ENCODE measurements around the gene DHRS3. TPM values are rescaled to one million over a fixed set of nuclear protein-coding genes. Genes with fewer than 3 reads are reported as not detected.

DHRS3 gene
- polyA plus RNA-seq, 1 of the 3 experiments (the other 2 are of a cell fraction): 44.8 TPM

DNA sequence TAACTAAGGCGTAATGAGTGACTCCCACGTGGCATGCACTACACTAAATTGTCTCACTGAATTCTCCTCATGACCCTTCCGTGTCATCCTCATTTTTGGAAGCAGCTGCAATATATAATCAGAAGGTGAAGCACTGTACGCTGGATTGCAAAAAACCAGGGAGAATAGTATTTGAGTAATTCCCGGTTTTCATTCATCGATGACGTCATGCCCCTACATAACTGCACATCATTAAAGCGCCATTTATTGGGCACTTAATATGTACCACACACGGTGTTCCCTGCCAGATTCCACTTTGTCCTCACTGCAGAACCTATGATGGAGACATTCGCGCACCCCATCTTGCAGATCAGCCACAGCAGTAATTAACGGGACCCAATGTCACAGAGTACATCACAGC is 41.0 kb downstream of the DHRS3 start:
- no peaks in the 10 kb centered on the region for H4K20me1 ChIP-seq (ENCODE audit: insufficient read depth)
- H3K4me3 ChIP-seq (ENCODE audit: low read depth in 2 of 2, low read length in 1 of 2): no peak overlapping the region
- H3K27me3 ChIP-seq (ENCODE audit: insufficient read depth): no peaks in the 10 kb centered on the region
- H2AFZ ChIP-seq (ENCODE audit: low read depth): no peak overlapping the region
- H3K79me2 ChIP-seq (ENCODE audit: insufficient read depth): no peaks in the 10 kb centered on the region
- TF ChIP-seq TEAD4 (IDR thresholded peaks at IDR 0.05; ENCODE audit: borderline replicate concordance, insufficient read depth) (no peak), EZH2phosphoT487 (IDR thresholded peaks at IDR 0.05; ENCODE audit: borderline replicate concordance, low read depth) (no peak), SIN3A (IDR thresholded peaks at IDR 0.05; ENCODE audit: borderline replicate concordance, low read depth, low read length) (no peak), ZBTB33 (IDR thresholded peaks at IDR 0.05; ENCODE audit: borderline replicate concordance, low read depth) (no peak), MEF2A (IDR thresholded peaks at IDR 0.05; ENCODE audit: borderline replicate concordance, low read depth) (no peak), FOXM1 (IDR thresholded peaks at IDR 0.05; ENCODE audit: low read depth) (no peak), GABPA (IDR thresholded peaks at IDR 0.05; ENCODE audit: low read depth) (no peak), JUND (IDR thresholded peaks at IDR 0.05) (no peak), RAD21 (IDR thresholded peaks at IDR 0.05; ENCODE audit: low read length) (no peak), TAF1 (IDR thresholded peaks at IDR 0.05; ENCODE audit: borderline replicate concordance, low read depth, low read length) (no peak)
- TF ChIP-seq, protein P1, sequence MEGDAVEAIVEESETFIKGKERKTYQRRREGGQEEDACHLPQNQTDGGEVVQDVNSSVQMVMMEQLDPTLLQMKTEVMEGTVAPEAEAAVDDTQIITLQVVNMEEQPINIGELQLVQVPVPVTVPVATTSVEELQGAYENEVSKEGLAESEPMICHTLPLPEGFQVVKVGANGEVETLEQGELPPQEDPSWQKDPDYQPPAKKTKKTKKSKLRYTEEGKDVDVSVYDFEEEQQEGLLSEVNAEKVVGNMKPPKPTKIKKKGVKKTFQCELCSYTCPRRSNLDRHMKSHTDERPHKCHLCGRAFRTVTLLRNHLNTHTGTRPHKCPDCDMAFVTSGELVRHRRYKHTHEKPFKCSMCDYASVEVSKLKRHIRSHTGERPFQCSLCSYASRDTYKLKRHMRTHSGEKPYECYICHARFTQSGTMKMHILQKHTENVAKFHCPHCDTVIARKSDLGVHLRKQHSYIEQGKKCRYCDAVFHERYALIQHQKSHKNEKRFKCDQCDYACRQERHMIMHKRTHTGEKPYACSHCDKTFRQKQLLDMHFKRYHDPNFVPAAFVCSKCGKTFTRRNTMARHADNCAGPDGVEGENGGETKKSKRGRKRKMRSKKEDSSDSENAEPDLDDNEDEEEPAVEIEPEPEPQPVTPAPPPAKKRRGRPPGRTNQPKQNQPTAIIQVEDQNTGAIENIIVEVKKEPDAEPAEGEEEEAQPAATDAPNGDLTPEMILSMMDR (IDR thresholded peaks at IDR 0.05): no peak
- no peak overlapping the region for H3K9ac ChIP-seq
- CTCF ChIA-PET: interaction anchor here (1.5 kb wide), 1 partner anchor 9 kb away, joined by 4 read pairs; no protein-coding TSS in a partner anchor
- peaks cover 0 to 14% of the 10 kb centered on the region in 2 experiments for H3K36me3 ChIP-seq (replicated peaks in 1 of 2; ENCODE audit: control insufficient read depth in 1 of 2, insufficient read depth in 2 of 2, low read length in 1 of 2)
- no peak for DNase-seq
- no peak overlapping the region for H3K4me2 ChIP-seq
- 85% methylated on average over 12 of the region's 12 CpGs for WGBS (ENCODE audit: low lambda C conversion rate)
- H3K9me2 ChIP-seq: no peaks in the 10 kb centered on the region
- H3K4me1 ChIP-seq (ENCODE audit: control insufficient read depth in 1 of 2, insufficient read depth in 2 of 2, low read depth in 1 of 2, low read length in 1 of 2): peaks cover 5 to 6% of the 10 kb centered on the region in 2 experiments; a peak in 2 of 4 replicates
- H3K27ac ChIP-seq (ENCODE audit: low read depth in 2 of 2, low read length in 1 of 2): no peak overlapping the region
- H3F3A ChIP-seq (replicated peaks; ENCODE audit: insufficient read depth): peaks cover 5% of the 10 kb centered on the region
- POLR2A ChIA-PET: no interaction called here
- H3K9me3 ChIP-seq: no peaks in the 10 kb centered on the region

- H3K4me2 ChIP-seq: no peak overlapping the region
- no peak for DNase-seq
- POLR2A ChIA-PET: no interaction called here
Measured at GRCh38 chr1:12574757-12575139, 43.3 kb downstream of the DHRS3 start.

More at GRCh38 chr1:12574757-12575139, 43.3 kb downstream of the DHRS3 start:
- H4K20me1 ChIP-seq (ENCODE audit: insufficient read depth): no peaks in the 10 kb centered on the region
- no peaks in the 10 kb centered on the region for H3K9me3 ChIP-seq
- H3K9ac ChIP-seq: no peak overlapping the region
- CTCF ChIA-PET: no interaction called here
- no peaks in the 10 kb centered on the region for H3K9me2 ChIP-seq
- H3K27ac ChIP-seq (ENCODE audit: low read depth in 2 of 2, low read length in 1 of 2): no peak overlapping the region
- no peaks in the 10 kb centered on the region for H3K27me3 ChIP-seq (ENCODE audit: insufficient read depth)
- H3K79me2 ChIP-seq (ENCODE audit: insufficient read depth): no peaks in the 10 kb centered on the region
- TF ChIP-seq GABPA (IDR thresholded peaks at IDR 0.05; ENCODE audit: low read depth) (no peak), FOSL2 (IDR thresholded peaks at IDR 0.05; ENCODE audit: borderline replicate concordance, low read depth) (no peak)
- no peak overlapping the region for H2AFZ ChIP-seq (ENCODE audit: low read depth)
- H3K4me3 ChIP-seq (ENCODE audit: low read depth in 2 of 2, low read length in 1 of 2): no peak overlapping the region
- H3K36me3 ChIP-seq (replicated peaks in 1 of 2; ENCODE audit: control insufficient read depth in 1 of 2, insufficient read depth in 2 of 2, low read length in 1 of 2): peaks cover 0 to 19% of the 10 kb centered on the region in 2 experiments
- peaks cover 5% of the 10 kb centered on the region for H3F3A ChIP-seq (replicated peaks; ENCODE audit: insufficient read depth)
- peaks cover 0 to 6% of the 10 kb centered on the region in 2 experiments; a peak in 1 of 4 replicates for H3K4me1 ChIP-seq (ENCODE audit: control insufficient read depth in 1 of 2, insufficient read depth in 2 of 2, low read depth in 1 of 2, low read length in 1 of 2)
- WGBS (ENCODE audit: low lambda C conversion rate): 84% methylated on average over 5 of the region's 5 CpGs
